MG63 (cell line): ENCODE measurements around the gene ZNF487. TPM values are rescaled to one million over a fixed set of nuclear protein-coding genes. Genes with fewer than 3 reads are reported as not detected.

Experiments used
- total RNA-seq: library from RNA; depleted of rRNA; stranded (reverse); fragments of >200 nt; shearing (Covaris generic); gene quantifications from 2 replicates; pipeline ENCODE4 v1.2.3, GENCODE V29; 2014; ENCODE audit warnings: low replicate concordance; rRNA removed

Gene ZNF487
- total RNA-seq, 1 experiment from 2014 or later, result 5.4 TPM

Other genes starting within 250 kb of the ZNF487 start
- 0.30 TPM in 1 of 2 replicates, not detected in the other for gene RASGEF1A, start 170.0 kb upstream of the ZNF487 start, total RNA-seq
- gene FXYD4, start 65.5 kb upstream of the ZNF487 start, total RNA-seq, result not detected in 2 replicates
- gene HNRNPF, start 27.9 kb upstream of the ZNF487 start, total RNA-seq, result 286 and 294 TPM in 2 replicates
- gene ZNF239, start 137.5 kb downstream of the ZNF487 start, total RNA-seq, result 9.2 and 11.0 TPM in 2 replicates
- 1.9 and 5.5 TPM in 2 replicates for gene ZNF485, start 169.3 kb downstream of the ZNF487 start, total RNA-seq
- gene ZNF32, start 211.8 kb downstream of the ZNF487 start, total RNA-seq, result 70.6 and 72.7 TPM in 2 replicates